Mucosa of stomach (tissue), 1 donor: ENCODE results near the gene PRRT2.

Source experiments
- H3K27me3 ChIP-seq: one replicate; pipeline ENCODE4 v1.7.0; 2013; ENCODE audit warnings: mild to moderate bottlenecking, low read length; ENCODE audit not compliant: control insufficient read depth, insufficient read depth
- H3K36me3 ChIP-seq: one replicate; pipeline ENCODE4 v1.7.0; 2013; ENCODE audit warnings: low read length; ENCODE audit not compliant: control insufficient read depth, insufficient read depth
- H3K4me1 ChIP-seq: one replicate; pipeline ENCODE4 v1.7.0; 2013; ENCODE audit warnings: mild to moderate bottlenecking, low read length; ENCODE audit not compliant: control insufficient read depth, insufficient read depth
- H3K4me3 ChIP-seq: one replicate; pipeline ENCODE4 v1.7.0; 2013; ENCODE audit warnings: low read length
- H3K9ac ChIP-seq: one replicate; pipeline ENCODE4 v1.7.0; 2013; ENCODE audit warnings: mild to moderate bottlenecking, low read length, moderate library complexity
- H3K9me3 ChIP-seq: one replicate; pipeline ENCODE4 v1.7.0; 2013; ENCODE audit warnings: mild to moderate bottlenecking, low read length, moderate library complexity; ENCODE audit not compliant: control insufficient read depth
- donor health status: Pancreatic carcinoma.

The PRRT2 gene

DNA sequence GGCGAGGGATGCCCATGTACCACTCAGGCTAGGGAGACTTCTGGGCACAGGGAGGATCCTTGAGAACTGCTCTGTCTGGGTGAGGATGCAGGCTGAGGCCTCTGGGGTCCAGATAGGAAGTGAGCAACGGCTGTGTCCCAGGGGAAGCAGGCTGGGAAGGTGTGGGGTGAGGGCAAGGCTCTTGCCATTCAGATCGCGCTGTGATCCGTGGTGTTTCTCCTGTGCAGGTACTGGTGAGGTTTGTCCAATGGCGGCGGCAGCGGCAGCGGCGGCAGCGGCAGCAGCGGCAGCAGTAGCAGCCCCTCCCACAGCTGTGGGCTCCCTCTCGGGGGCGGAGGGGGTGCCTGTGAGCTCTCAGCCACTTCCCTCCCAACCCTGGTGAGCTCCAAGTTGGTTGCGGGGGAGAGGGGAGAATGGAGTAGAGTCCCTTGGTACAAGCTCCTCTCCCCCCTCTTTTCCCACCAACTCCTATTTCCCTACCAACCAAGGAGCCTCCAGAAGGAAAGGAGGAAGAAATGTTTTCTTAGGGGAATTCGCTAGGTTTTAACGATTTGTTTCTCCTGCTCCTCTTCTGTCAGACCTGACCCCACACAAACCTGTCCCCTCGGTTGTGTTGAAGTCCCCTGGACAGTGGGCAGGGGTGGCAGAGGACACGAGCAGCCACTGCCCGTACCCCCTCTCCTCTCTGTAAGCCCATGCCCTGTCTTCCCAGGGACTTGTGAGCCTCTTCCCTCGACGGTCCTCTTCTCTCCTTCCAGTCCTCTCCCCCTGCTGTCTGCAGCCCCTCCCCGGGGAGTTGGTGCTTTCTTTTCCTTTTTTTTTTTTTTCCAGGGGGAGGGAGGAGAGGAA lies 1.9 kb upstream of the PRRT2 start:
- Histone ChIP-seq H3K4me1 (peaks cover 61% of the 10 kb centered on the region), H3K9ac (peak overlapping the region; percentile 45), H3K4me3 (no peak overlapping the region), H3K27me3 (peaks cover 22% of the 10 kb centered on the region), H3K36me3 (peaks cover 5% of the 10 kb centered on the region), H3K9me3 (no peaks in the 10 kb centered on the region)

DNA sequence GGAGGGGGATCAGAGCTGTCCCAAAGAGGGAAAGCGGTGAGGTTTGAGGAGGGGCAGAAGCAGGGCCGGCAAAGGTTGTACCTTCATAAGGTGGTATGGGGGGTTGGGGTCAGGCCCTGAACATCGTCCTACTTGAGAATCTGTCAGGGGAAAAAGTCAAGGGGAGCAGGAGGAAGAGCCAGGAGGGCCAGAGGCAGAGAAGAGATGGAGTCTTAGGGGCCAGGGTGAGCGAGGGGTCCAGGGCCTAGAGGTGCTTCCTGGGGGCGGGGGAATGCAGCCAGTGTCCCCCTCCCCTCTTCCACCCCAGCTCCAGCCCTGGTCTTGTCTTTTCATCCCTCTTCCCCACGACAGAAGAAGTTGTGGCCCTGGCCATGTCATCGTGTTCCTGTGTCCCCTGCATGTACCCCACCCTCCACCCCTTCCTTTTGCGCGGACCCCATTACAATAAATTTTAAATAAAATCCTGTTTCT lies 1.3 kb upstream of the PRRT2 start:
- Histone ChIP-seq H3K36me3 (peaks cover 5% of the 10 kb centered on the region), H3K9me3 (no peaks in the 10 kb centered on the region), H3K9ac (peak overlapping the region; percentile 45), H3K27me3 (peaks cover 22% of the 10 kb centered on the region), H3K4me1 (peaks cover 64% of the 10 kb centered on the region), H3K4me3 (peak overlapping the region; percentile 33)

DNA sequence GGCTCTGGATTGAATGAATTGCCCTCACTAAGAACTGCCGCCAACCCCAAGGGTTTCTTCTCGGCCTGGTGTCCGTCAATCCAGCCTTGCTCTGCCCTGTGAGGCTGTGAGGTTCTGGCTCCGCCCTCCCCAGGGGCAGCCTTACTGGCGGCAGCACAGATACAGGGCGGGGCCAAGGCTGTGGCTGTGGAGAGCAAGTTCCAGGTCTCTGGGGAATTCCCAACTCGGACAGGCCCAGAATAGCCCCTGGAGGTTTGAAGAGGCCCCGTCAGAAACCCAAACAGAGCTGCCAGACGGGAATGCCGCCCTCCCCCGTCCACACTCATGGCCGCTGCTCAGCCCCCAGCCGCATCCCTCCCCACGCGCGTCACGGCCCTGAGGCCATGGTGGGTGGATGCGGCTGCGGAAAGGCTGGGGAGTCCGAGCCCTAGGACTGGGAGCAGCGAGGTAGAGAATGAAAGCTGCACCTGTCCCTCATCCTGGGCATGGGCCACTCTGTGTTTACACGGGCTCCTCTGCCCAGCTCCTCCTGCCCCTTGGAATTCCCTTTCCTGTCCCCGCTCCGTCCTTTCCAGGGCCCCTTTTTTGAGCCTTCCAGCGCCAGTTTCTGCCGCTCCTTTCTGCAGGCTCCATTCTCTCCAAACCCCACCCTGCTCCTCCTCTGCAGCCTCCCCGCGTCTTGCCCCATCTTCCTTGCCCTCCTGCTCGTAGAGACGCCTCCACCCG lies 660 bp upstream of the PRRT2 start:
- Histone ChIP-seq H3K4me1 (peaks cover 64% of the 10 kb centered on the region), H3K9me3 (no peaks in the 10 kb centered on the region), H3K9ac (peak overlapping the region; percentile 45), H3K36me3 (peaks cover 5% of the 10 kb centered on the region), H3K4me3 (peak overlapping the region; percentile 33), H3K27me3 (peaks cover 22% of the 10 kb centered on the region)

DNA sequence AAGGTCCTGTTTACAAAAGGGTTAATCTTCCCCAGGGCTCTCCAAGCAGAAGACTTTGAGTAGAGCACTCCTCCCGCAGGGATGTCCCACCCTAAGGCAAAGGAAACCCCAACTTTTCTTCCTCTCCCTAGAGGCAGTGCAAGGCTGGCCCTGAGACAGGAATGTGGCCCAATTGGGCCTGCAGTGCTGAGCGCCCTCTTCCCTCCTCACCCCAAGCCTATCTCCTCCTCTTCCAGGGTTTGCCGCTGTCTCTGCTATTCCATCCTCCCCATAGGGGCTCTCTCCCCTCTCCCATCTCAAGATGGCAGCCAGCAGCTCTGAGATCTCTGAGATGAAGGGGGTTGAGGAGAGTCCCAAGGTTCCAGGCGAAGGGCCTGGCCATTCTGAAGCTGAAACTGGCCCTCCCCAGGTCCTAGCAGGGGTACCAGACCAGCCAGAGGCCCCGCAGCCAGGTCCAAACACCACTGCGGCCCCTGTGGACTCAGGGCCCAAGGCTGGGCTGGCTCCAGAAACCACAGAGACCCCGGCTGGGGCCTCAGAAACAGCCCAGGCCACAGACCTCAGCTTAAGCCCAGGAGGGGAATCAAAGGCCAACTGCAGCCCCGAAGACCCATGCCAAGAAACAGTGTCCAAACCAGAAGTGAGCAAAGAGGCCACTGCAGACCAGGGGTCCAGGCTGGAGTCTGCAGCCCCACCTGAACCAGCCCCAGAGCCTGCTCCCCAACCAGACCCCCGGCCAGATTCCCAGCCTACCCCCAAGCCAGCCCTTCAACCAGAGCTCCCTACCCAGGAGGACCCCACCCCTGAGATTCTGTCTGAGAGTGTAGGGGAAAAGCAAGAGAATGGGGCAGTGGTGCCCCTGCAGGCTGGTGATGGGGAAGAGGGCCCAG lies 1.0 kb downstream of the PRRT2 start:
- H3K36me3 ChIP-seq = peaks cover 5% of the 10 kb centered on the region
- no peaks in the 10 kb centered on the region for H3K9me3 ChIP-seq
- H3K4me3 ChIP-seq = peak overlapping the region; percentile 31
- peaks cover 22% of the 10 kb centered on the region for H3K27me3 ChIP-seq
- H3K4me1 ChIP-seq = peaks cover 63% of the 10 kb centered on the region
- peak overlapping the region; percentile 6 for H3K9ac ChIP-seq

DNA sequence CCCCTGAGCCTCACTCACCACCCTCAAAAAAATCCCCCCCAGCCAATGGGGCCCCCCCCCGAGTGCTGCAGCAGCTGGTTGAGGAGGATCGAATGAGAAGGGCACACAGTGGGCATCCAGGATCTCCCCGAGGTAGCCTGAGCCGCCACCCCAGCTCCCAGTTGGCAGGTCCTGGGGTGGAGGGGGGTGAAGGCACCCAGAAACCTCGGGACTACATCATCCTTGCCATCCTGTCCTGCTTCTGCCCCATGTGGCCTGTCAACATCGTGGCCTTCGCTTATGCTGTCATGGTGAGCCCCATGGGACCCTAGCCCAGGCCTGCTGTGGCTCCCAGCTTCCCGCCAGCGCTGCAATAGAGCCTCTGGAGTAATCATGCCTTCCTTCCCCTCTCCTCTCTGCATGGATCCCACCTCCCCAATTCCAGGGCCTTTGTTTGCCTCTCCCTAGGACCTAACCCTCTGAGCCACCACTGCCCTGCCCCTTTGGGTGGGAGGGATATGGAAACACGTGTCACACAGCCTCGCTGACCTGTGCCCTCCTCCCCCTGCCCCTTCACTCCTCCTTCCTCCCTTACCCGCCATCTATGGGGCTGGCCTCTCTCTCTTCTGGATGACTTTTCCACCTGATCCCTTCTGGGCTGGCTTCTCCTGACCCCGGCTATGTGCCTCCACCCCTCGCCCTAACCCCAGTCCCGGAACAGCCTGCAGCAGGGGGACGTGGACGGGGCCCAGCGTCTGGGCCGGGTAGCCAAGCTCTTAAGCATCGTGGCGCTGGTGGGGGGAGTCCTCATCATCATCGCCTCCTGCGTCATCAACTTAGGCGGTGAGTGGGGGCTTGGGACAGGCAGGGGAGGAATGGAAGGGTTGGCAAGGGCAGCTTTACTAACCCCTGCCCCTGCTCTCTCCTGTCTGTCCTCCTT lies 1.9 kb downstream of the PRRT2 start:
- Histone ChIP-seq H3K9ac (no peak overlapping the region), H3K4me1 (peaks cover 63% of the 10 kb centered on the region), H3K36me3 (peaks cover 2% of the 10 kb centered on the region), H3K9me3 (no peaks in the 10 kb centered on the region), H3K27me3 (peaks cover 22% of the 10 kb centered on the region), H3K4me3 (no peak overlapping the region)

DNA sequence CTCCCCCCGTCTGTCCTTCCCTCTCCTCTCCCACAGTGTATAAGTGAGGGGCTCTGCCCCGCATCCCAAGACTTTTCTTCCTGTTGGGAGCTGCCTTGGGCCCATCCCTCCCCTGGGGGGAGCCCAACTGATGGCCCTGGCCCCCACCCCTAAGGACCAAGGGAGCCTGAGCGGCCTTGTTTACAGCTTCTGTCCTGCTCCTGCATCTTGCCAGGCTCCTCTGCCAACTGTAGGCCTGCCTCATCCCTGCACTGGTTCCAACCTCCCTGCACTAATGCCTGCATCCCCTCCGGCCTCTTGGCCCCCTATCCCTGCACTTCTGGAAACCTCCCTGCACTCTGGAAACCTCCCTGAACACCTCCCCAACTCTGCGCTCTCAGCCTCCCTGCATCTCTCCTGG lies 2.6 kb downstream of the PRRT2 start:
- H3K4me3 ChIP-seq = no peak overlapping the region
- peaks cover 62% of the 10 kb centered on the region for H3K4me1 ChIP-seq
- H3K9ac ChIP-seq = no peak overlapping the region
- H3K36me3 ChIP-seq = no peaks in the 10 kb centered on the region
- no peaks in the 10 kb centered on the region for H3K9me3 ChIP-seq
- peaks cover 22% of the 10 kb centered on the region for H3K27me3 ChIP-seq

DNA sequence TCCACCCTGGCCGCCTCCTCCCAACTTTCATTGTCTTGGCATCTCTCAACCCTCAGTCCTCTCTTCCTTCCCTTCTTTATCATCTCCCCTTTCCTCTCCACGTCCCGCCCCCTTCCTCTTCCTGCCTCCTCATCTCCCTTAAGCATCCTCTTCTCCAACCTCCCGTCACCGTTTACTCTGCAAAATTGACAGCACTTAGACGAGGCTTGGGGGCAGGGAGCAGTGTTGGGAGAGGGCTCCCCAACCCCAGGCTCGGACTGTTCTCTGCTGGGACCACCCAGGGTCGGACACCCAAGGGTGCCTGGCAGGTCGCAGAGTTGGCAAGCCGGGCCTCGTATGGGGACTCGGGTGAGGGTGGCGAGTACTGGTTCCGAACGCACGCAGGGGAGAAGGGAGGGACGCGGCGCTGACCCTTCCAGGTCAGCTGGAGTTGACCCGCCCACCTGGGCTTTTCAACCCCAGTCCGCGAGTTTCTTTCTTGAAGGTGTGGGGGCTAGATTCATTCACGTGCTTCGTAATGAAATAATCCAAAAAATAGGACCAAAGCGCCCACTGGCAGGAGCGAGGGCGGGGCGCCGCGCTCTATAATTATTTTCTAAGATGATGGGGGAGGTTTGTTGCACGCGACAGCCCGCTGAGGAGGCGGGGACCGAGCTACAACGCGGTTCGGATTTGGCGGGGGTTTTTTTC lies 3.2 kb downstream of the PRRT2 start:
- Histone ChIP-seq H3K36me3 (no peaks in the 10 kb centered on the region), H3K27me3 (peaks cover 22% of the 10 kb centered on the region), H3K9me3 (no peaks in the 10 kb centered on the region), H3K9ac (peak overlapping the region; percentile 70), H3K4me3 (peak overlapping the region; percentile 12), H3K4me1 (peaks cover 58% of the 10 kb centered on the region)

DNA sequence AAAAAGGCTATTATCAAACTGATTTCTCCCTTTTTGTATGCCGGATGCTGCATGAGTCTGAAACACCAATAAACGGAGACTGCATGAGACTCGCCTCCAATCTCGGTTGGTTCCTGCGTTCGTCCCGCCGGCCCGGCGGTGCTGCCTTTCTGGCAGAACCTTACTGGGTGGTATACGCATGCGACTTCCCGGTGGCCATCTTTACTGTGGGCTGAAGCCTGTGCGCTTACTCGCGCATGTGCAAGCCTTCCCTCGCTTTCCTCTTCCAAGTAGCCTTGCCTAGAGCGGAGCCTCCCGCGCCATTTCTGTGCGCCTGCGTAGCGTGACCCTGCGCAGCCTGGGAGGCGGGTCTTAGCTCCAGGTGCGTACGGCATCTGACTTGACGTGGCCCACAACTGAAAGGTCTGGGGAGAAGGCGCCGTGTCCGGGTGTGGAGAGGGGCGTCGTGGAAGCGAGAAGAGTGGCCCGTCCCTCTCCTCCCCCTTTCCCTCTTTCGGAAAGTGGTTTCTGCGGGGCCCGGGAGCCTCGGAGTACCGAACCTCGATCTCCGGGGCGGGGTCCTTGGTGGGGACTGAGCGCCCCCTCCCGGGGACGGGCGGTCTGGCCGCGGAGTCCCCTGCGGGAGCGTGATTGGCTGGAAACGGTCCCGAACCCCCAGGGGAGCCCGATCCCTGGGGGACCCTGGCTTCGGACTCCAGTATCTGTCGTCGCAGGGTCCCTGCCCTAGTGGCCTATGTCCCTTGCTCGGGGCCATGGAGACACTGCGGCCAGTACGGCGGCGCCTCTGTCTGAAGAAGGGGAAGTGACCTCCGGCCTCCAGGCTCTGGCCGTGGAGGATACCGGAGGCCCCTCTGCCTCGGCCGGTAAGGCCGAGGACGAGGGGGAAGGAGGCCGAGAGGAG lies 4.0 kb downstream of the PRRT2 start, which contains the start of gene PAGR1:
Gene PAGR1 (plus strand): TSS at position 360 of the 901 bp plus-strand sequence. CDS start 374 bp downstream, at position 734.
- H3K27me3 ChIP-seq = peaks cover 22% of the 10 kb centered on the region
- peaks cover 50% of the 10 kb centered on the region for H3K4me1 ChIP-seq
- H3K9me3 ChIP-seq = no peaks in the 10 kb centered on the region
- H3K36me3 ChIP-seq = no peaks in the 10 kb centered on the region
- peak within 1 kb of the TSS; percentile 70 for H3K9ac ChIP-seq
- peak within 1 kb of the TSS; percentile 92 for H3K4me3 ChIP-seq

DNA sequence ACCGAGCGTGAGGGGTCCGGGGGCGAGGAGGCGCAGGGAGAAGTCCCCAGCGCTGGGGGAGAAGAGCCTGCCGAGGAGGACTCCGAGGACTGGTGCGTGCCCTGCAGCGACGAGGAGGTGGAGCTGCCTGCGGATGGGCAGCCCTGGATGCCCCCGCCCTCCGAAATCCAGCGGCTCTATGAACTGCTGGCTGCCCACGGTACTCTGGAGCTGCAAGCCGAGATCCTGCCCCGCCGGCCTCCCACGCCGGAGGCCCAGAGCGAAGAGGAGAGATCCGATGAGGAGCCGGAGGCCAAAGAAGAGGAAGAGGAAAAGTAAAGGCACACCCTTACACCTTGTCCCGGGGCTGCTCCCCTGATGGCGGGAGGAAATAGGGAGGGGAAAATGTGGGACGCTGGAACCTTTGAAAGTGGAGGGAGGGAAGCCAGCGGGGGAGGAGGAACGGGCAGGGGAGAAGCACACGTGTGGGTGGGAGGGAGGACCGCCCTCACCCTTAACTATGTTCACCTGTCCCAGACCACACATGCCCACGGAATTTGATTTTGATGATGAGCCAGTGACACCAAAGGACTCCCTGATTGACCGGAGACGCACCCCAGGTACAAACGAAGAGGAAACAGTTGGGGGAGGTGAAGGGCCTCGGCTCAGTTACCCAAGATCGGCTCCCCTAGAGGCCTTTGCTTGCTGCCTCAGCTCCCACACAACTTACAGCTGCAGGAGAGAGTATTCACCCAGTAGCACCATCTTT lies 4.9 kb downstream of the PRRT2 start:
- Histone ChIP-seq H3K4me3 (peak overlapping the region; percentile 92), H3K36me3 (no peaks in the 10 kb centered on the region), H3K27me3 (peaks cover 22% of the 10 kb centered on the region), H3K4me1 (peaks cover 47% of the 10 kb centered on the region), H3K9ac (peak overlapping the region; percentile 70), H3K9me3 (no peaks in the 10 kb centered on the region)
